GM18907 (cell line): Measurements from ENCODE around the gene RCAN3.
"Not testable (repeated sequence)": the region's sequence is repeated elsewhere in the genome, so short reads cannot be mapped to it uniquely, and the experiment has no call there.

Experiments
- ATAC-seq: cut with Tn5 transposase; IDR thresholded peaks from one replicate; pipeline ENCODE4 v1.9.1; 2021; ENCODE audit warnings: mild to moderate bottlenecking, moderate library complexity; ENCODE audit not compliant: unreplicated experiment

Gene RCAN3

DNA sequence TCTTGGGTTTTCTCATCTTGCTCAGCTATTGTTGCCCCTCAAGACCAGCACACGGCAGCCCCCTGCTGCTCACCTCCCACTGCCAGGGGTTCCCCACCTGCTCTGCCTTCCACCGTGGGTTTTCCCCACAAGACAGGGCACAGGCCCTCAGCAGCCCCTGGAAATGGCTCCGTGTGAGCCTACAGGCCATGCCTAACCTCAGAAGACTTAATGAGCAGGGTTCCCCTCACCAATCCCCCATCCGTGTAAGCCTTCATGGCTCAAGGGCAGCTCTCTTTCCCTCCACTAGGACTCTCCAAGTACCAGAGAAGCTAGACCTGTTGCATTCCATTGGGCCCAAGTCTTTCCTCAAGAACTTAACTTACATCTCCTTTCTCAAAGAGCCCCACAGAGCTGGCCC is 18.4 kb upstream of the RCAN3 start:
- no peak for ATAC-seq

- ATAC-seq, result no peak
Measured at GRCh38 chr1:24486331-24487065, 16.1 kb upstream of the RCAN3 start.

- no peak for ATAC-seq
Measured at GRCh38 chr1:24487455-24487854, 15.2 kb upstream of the RCAN3 start.

DNA sequence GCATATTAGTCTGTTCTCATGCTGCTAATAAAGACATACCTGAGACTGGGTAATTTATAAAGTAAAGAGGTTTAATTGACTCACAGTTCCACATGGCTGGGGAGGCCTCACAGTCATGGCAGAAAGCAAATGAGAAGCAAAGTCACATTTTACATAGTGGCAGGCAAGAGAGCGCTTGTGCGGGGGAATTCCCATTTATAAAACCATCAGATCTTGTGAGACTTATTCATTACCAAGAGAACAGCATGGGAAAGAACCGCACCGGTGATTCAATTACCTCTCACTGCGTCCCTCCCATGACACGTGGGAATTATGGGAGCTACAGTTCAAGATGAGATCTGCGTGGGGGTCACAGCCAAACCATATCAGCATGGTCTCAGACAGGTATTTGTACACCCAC is 14.5 kb upstream of the RCAN3 start:
- ATAC-seq, result not testable (repeated sequence)

DNA sequence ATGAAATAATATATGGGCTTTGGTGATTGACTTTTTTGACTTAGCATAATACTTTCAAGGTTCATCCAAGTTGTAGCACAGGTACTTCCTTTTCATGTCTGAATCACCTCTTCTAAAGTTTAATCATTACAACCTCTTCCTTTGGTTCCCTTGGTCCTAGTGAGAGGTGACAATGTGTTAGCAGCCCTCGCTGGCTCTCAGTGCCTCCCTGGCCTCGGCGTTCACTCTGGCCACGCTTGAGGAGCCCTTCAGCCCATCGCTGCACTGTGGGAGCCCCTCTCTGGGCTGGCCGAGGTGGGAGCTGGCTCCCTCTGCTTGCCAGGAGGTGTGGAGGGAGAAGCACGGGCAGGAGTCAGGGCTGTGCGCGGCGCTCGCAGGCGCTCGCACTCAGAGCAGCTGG is 13.0 kb upstream of the RCAN3 start:
- no peak for ATAC-seq

GRCh38 chr1:24490101-24490781 is 12.4 kb upstream of the RCAN3 start:
- no peak for ATAC-seq

DNA sequence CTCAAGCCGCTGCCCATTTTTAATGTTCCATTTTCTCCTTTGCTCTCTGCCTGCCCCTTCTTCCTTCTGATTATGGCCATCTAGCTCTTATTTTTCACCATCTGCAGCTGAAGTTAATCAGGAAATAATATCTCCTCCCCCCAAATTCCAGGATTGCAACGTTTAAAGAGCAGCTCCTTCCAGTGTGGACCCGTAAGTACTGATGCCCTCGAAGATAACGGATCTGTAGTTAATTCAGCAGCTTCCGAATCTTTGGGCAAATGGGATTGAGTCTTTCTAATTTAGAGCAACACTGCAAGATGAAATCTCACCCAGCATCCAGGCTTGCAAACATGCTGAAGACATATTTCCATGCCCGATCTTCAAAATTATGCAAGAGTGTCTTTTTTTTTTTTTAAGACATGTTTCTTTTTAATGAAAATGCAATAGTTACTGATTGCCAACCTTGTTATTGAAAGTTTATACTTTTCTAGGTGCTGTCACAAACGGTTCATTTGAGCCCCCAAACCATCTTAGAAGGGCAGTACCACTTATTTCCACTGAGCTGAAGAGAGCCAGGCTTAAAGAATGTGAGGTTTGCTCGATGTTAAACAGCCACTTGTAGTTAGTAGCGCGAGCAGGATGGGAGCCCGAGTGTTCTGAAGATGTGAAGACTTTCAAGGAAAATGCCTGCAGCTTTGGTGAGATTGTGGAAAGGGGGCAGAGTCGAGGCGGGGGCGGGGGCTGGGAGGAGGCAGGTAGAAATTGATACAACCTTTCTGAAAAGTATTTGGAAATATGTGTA is 10.9 kb upstream of the RCAN3 start:
- ATAC-seq, result no peak

DNA sequence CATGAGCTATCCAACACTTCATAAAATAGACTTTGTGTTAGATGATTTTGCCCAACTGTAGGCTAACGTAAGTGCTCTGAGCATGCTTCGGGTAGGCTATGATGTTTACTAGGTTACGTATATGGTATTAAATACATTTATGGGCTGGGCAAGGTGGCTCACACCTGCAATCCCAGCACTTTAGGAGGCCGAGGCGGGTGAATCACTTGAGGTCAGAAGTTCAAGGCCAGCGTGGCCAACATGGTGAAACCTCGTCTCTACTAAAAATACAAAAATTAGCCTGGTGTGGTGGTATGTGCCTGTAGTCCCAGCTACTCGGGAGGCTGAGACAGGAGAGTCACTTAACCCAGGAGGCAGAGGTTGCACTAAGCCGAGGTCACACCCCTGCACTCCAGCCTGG is 9.7 kb upstream of the RCAN3 start:
- ATAC-seq, result not testable (repeated sequence)

GRCh38 chr1:24493785-24494184 is 8.9 kb upstream of the RCAN3 start:
- ATAC-seq, result no peak

DNA sequence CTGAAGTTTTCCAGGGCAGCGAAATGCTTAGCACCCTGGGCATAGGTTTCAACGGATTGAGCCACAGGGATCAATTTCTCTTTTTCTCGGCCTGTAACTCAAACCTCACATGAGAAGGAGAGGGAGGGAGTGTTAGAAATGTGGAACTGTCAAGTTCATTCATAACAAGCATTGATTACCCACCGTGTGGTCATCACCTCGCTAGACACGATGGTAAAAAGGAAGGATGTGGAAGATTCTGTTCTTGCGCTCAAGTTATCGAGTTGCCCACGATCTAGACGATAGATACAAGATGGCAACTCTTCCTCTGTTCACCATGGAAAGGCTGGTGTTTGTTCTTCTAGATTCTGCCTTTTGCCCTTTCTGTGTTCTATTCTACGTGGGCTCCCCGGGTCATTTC is 4.0 kb upstream of the RCAN3 start:
- ATAC-seq, result no peak

- ATAC-seq, result no peak
Measured at GRCh38 chr1:24500448-24501048, 2.1 kb upstream of the RCAN3 start.

GRCh38 chr1:24501371-24502064 is 1.1 kb upstream of the RCAN3 start:
- ATAC-seq, result no peak

- ATAC-seq, result no peak
Measured at GRCh38 chr1:24502065-24502708, 449 bp upstream of the RCAN3 start.

GRCh38 chr1:24503059-24503751 is 569 bp downstream of the RCAN3 start:
- no peak for ATAC-seq

GRCh38 chr1:24503870-24504523 is 1.4 kb downstream of the RCAN3 start:
- no peak for ATAC-seq

GRCh38 chr1:24504560-24504959 is 1.9 kb downstream of the RCAN3 start:
- no peak for ATAC-seq

DNA sequence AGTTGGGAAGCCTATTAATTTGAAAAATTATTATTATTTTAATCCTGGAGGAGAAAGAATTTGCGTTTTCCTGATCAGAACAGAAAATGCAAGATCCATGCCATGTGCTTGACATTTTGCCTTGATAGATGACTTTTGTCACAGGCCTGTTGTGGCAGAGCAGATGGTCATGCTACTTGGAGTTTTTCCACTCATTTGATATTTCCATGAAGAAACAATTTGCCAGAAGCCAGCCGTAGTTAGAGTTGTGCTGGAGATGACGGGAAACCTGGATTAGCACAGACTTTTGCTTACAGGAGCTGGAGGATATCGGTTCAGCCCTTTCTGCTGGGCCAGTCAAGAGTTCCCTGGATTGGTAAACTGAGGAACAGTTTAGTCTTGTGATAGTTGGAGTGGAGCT is 3.2 kb downstream of the RCAN3 start:
- no peak for ATAC-seq

DNA sequence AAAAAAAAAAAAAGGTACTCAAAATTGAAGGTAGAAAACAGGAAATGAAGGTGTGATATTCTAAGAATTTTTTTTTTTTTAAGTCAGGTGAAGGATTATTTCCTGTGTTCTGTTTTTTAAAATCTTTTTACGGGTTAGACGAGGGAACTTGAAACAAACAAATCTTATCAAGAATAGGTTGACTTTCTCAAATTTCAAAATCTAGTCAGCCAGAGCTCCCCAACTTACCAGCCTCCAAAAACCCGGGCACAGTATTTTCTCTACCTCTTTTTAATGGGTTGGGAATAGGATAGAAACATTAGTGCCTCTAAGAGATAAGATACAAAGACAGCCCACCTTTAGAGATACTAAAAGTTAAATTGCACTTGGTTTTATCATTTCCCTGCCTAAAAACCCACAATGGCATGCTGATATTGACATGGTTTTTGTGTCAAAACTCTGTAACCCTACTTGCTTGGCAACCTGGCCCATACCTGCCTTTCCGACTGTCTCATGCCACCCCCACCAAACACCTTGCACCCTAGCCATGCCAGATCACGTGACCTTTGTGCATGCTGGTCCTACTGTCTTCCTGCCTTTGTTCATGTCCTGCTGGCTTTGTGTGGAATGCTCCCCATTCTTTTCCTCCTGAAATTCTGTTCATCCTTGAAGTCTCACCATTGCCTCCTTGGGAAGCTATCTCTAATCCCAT is 4.2 kb downstream of the RCAN3 start:
- no peak for ATAC-seq

DNA sequence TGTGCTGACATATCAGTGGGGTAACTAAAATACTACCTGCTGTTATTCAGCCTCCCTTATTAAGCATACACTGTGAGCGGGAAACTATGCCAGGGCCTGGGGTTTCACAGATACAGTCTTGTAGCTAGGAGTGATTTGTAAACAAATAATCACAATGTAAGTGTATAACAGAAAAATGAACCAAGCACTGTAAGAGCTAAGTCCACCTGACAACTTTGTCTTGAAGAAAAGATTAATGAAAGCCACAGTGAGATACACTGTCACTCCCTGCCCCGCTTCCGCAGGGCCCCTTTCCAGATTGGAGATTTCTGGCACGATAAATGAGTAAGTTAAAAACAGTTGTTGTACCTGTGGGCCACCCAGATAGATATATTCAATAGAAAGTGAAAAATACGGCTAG is 4.8 kb downstream of the RCAN3 start:
- ATAC-seq, result no peak
